T-cell (primary cell): ENCODE results near the gene SLC38A7. TPM values are rescaled to one million over a fixed set of nuclear protein-coding genes. Genes with fewer than 3 reads are reported as not detected.
"Not testable (repeated sequence)": the region's sequence is repeated elsewhere in the genome, so short reads cannot be mapped to it uniquely, and the experiment has no call there.

ENCODE experiments used
- ATAC-seq, 4 experiments: fragments of 200-7000 bp in 3 of 4; fragments of 150-1000 bp in 1 of 4; cut with Tn5 transposase; replicated peaks in 1 of 4; 1 replicate in 3 of 4; 2 replicates in 1 of 4; pipeline ENCODE4 v1.10.0; 2021; ENCODE audit warnings: moderate library complexity in 3 of 4, mild to moderate bottlenecking in 2 of 4, moderate number of reproducible peaks in 1 of 4
- CTCF ChIA-PET, 2 donors: fragments of 300-600 bp; sonication (Branson Sonifier 250); formaldehyde crosslinking; loops; one replicate each; lab custom pipeline; 2022; ENCODE audit warnings: antibody characterized with exemption in 2 of 2; lab: Charles Lee
- POLR2A ChIA-PET, 2 donors: fragments of 300-600 bp; sonication (Branson Sonifier 250); formaldehyde crosslinking; loops; one replicate each; lab custom pipeline; 2022; ENCODE audit warnings: antibody characterized with exemption in 2 of 2; lab: Charles Lee
- DNase-seq, 35 experiments: peaks; one replicate each; pipeline versions ENCODE4 v3.0.0 to v3.0.0-alpha.2; 2013 to 2023
- H3K27ac ChIP-seq: one replicate; pipeline ENCODE4 v1.5.1; 2013; ENCODE audit warnings: low read length
- H3K27me3 ChIP-seq, 2 experiments: replicated peaks in 1 of 2; 1 replicate in 1 of 2; 2 replicates in 1 of 2; pipeline versions ENCODE4 v1.6.1 to v1.7.0; 2013; ENCODE audit warnings: low read length in 1 of 2, mixed read lengths in 1 of 2; ENCODE audit not compliant: control insufficient read depth in 2 of 2, insufficient read depth in 2 of 2; ENCODE audit errors: extremely low read depth in 1 of 2
- H3K36me3 ChIP-seq, 2 donors: 1 replicate in 1 of 2; 2 replicates in 1 of 2; pipeline versions ENCODE4 v1.6.1 to v1.7.0; 2013; ENCODE audit warnings: low read length in 1 of 2; ENCODE audit not compliant: control insufficient read depth in 2 of 2, insufficient read depth in 1 of 2; ENCODE audit errors: extremely low read depth in 1 of 2
- H3K4me1 ChIP-seq, 2 experiments: 1 replicate in 1 of 2; 2 replicates in 1 of 2; pipeline versions ENCODE4 v1.6.1 to v1.7.0; 2013; ENCODE audit warnings: low read length in 2 of 2, mixed read lengths in 1 of 2; ENCODE audit not compliant: insufficient read depth in 2 of 2, control insufficient read depth in 1 of 2; ENCODE audit errors: extremely low read depth in 1 of 2
- H3K4me3 ChIP-seq, 2 donors: 1 replicate in 1 of 2; 2 replicates in 1 of 2; pipeline versions ENCODE4 v1.5.1 to v1.7.0; 2013; ENCODE audit warnings: mild to moderate bottlenecking in 2 of 2, low read length in 1 of 2, moderate library complexity in 1 of 2; ENCODE audit not compliant: control insufficient read depth in 1 of 2; ENCODE audit errors: extremely low read depth in 1 of 2
- H3K9me3 ChIP-seq: 2 replicates; pipeline ENCODE4 v1.7.0; 2013
- H3K27ac Mint-ChIP-seq, 2 donors: one replicate each; pipeline ENCODE4 v1.8.0; 2020 to 2021; ENCODE audit warnings: mild to moderate bottlenecking in 2 of 2, mixed read lengths in 2 of 2
- H3K27me3 Mint-ChIP-seq, 2 donors: one replicate each; pipeline ENCODE4 v1.8.0; 2021 to 2022; ENCODE audit warnings: mixed read lengths in 2 of 2
- H3K36me3 Mint-ChIP-seq: one replicate; pipeline ENCODE4 v1.8.0; 2021; ENCODE audit warnings: mixed read lengths
- H3K4me1 Mint-ChIP-seq, 3 donors: one replicate each; pipeline ENCODE4 v1.8.0; 2020 to 2022; ENCODE audit warnings: mixed read lengths in 3 of 3, mild to moderate bottlenecking in 1 of 3
- H3K4me3 Mint-ChIP-seq, 3 donors: one replicate each; pipeline ENCODE4 v1.8.0; 2020 to 2022; ENCODE audit warnings: mild to moderate bottlenecking in 3 of 3, mixed read lengths in 3 of 3, moderate library complexity in 3 of 3
- H3K9me3 Mint-ChIP-seq, 3 donors: one replicate each; pipeline ENCODE4 v1.8.0; 2020 to 2022; ENCODE audit warnings: mixed read lengths in 3 of 3
- WGBS: methylation state at CpG from one replicate; pipeline ENCODE4 v1.1.5; 2013; ENCODE audit warnings: missing lambda C conversion rate; ENCODE audit not compliant: insufficient coverage; 5-methylcytosine and 5-hydroxymethylcytosine counted together
- total RNA-seq, 35 experiments: library from RNA in 6 of 35; stranded (reverse) in 6 of 35; fragments of 120-200 nt in 1 of 35; gene quantifications; one replicate each; pipeline versions ENCODE4 v1.2.1 to v1.2.4 and lab custom pipeline; 2013 to 2026

Gene SLC38A7
- total RNA-seq, 5 donors from 2014 or later (not counting 1 experiment from before 2014, with no cell fraction given): 7.7 to 15.5 (median 13.4) TPM

DNA sequence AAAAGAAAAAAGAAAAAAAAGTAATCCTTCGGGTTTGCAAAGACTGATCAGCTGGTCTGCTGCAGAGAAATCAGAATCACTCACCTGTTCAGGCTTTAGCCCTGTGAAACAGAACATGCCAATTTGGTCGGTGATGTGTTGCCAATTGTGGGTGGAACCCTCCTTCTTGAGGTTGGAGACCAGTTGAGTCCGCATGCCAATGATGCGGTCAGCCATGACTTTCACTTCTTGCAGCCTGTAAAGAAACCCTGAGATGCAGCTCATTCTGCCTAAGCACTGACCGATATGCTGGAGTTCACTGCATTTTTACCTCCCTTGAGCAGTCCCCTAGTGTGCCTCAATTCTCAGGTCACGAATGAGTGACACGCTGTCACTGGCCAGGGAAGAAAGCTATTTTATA is 24.8 kb upstream of the SLC38A7 start:
- Histone ChIP-seq H3K9me3 (no peaks in the 10 kb centered on the region), H3K4me3 (no peak overlapping the region), H3K4me1 (no peaks in the 10 kb centered on the region), H3K27me3 (no peaks in the 10 kb centered on the region), H3K27ac (no peak overlapping the region), H3K36me3 (peaks cover 10 to 36% of the 10 kb centered on the region in 2 donors)
- no peaks in the 10 kb centered on the region for H3K4me1 Mint-ChIP-seq
- no peaks in the 10 kb centered on the region for H3K27me3 Mint-ChIP-seq
- H3K36me3 Mint-ChIP-seq: peaks cover 54% of the 10 kb centered on the region
- ChIA-PET POLR2A (no interaction called here), CTCF (no interaction called here)
- H3K4me3 Mint-ChIP-seq: no peak overlapping the region
- no peak for DNase-seq
- 96% methylated on average over 3 of the region's 7 CpGs for WGBS
- no peak for ATAC-seq
- no peak overlapping the region for H3K27ac Mint-ChIP-seq
- H3K9me3 Mint-ChIP-seq: no peaks in the 10 kb centered on the region

GRCh38 chr16:58699151-58699550 is 14.6 kb upstream of the SLC38A7 start:
- H3K4me3 ChIP-seq: no peak overlapping the region
- H3K9me3 Mint-ChIP-seq: no peaks in the 10 kb centered on the region
- peak overlapping the region in 1 of 2 donors; percentile 1 for H3K27ac Mint-ChIP-seq
- H3K27me3 ChIP-seq: no peaks in the 10 kb centered on the region
- 29% methylated on average over 1 of the region's 4 CpGs for WGBS
- ATAC-seq (no peak), DNase-seq (no peak)
- H3K9me3 ChIP-seq: no peaks in the 10 kb centered on the region
- H3K4me1 ChIP-seq: no peaks in the 10 kb centered on the region
- H3K4me3 Mint-ChIP-seq: peak overlapping the region in 1 of 3 donors; percentile 39
- CTCF ChIA-PET: no interaction called here
- H3K4me1 Mint-ChIP-seq: peaks cover 4 to 6% (median 4%) of the 10 kb centered on the region in 3 donors
- H3K36me3 Mint-ChIP-seq: peaks cover under 1% of the 10 kb centered on the region
- H3K27ac ChIP-seq: no peak overlapping the region
- no peaks in the 10 kb centered on the region for H3K27me3 Mint-ChIP-seq
- H3K36me3 ChIP-seq: no peaks in the 10 kb centered on the region
- POLR2A ChIA-PET: interaction anchor here in 1 of 2 donors (0.6 kb wide), 1 partner anchor 14 kb away, joined by 3 read pairs; no protein-coding TSS in a partner anchor

DNA sequence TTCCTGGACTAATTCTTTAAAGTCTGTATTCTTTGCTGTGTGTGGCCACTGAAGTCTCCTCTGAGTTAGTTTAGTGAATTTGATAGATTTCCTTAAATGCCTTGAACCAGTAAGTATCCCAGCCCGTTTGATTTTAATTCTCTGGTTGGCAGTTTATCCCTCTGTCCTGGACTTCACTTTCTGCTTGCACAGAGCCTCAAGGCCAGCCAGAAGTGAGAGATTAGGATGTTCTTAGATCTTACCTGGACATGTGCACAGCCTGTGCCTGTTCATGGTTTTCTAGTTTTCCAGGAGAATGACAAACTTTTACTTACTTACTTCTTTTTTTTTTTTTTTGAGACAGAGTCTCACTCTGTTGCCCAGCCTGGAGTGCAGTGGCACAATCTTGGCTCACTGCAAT is 10.8 kb upstream of the SLC38A7 start:
- no peak overlapping the region for H3K4me3 Mint-ChIP-seq
- H3K4me1 Mint-ChIP-seq: peaks cover 4 to 6% (median 4%) of the 10 kb centered on the region in 3 donors
- no peaks in the 10 kb centered on the region for H3K27me3 Mint-ChIP-seq
- no peaks in the 10 kb centered on the region for H3K36me3 ChIP-seq
- peaks cover 6% of the 10 kb centered on the region for H3K36me3 Mint-ChIP-seq
- H3K27me3 ChIP-seq: no peaks in the 10 kb centered on the region
- no peak overlapping the region for H3K4me3 ChIP-seq
- H3K9me3 ChIP-seq: no peaks in the 10 kb centered on the region
- ATAC-seq (no peak), DNase-seq (no peak)
- H3K27ac Mint-ChIP-seq: no peak overlapping the region
- ChIA-PET POLR2A (no interaction called here), CTCF (no interaction called here)
- H3K4me1 ChIP-seq: no peaks in the 10 kb centered on the region
- H3K9me3 Mint-ChIP-seq: peaks cover 2 to 8% (median 4%) of the 10 kb centered on the region in 3 donors
- H3K27ac ChIP-seq: no peak overlapping the region
- WGBS: no CpG with 5 or more reads among the region's 1 CpG

- Mint-ChIP-seq H3K9me3 (peaks cover 2 to 8% (median 4%) of the 10 kb centered on the region in 3 donors), H3K36me3 (peaks cover 6% of the 10 kb centered on the region), H3K27me3 (no peaks in the 10 kb centered on the region), H3K27ac (no peak overlapping the region), H3K4me1 (no peaks in the 10 kb centered on the region), H3K4me3 (no peak overlapping the region)
- Histone ChIP-seq H3K9me3 (no peaks in the 10 kb centered on the region), H3K27ac (no peak overlapping the region), H3K4me3 (no peak overlapping the region), H3K27me3 (peaks cover 0 to 3% of the 10 kb centered on the region in 2 experiments), H3K4me1 (no peaks in the 10 kb centered on the region), H3K36me3 (no peaks in the 10 kb centered on the region)
- ATAC-seq (no peak), DNase-seq (no peak)
- whole genome bisulfite sequencing: no CpG with 5 or more reads among the region's 1 CpG
- ChIA-PET CTCF (no interaction called here), POLR2A (no interaction called here)
These were observed 7.9 kb upstream of the SLC38A7 start for GRCh38 chr16:58692450-58692849.

- CTCF ChIA-PET: interaction anchor here in 1 of 2 donors (0.7 kb wide), 1 partner anchor 69 kb away, joined by 3 read pairs; no protein-coding TSS in a partner anchor
- H3K36me3 ChIP-seq, ATAC-seq, H3K27ac Mint-ChIP-seq, H3K27me3 ChIP-seq, H3K27ac ChIP-seq, DNase-seq, H3K4me3 ChIP-seq, POLR2A ChIA-PET, H3K9me3 ChIP-seq, H3K27me3 Mint-ChIP-seq, H3K9me3 Mint-ChIP-seq, H3K36me3 Mint-ChIP-seq: not testable (repeated sequence)
- peaks cover 5 to 22% of the 10 kb centered on the region in 2 experiments for H3K4me1 ChIP-seq
- Mint-ChIP-seq H3K4me1 (peaks cover 13 to 21% (median 19%) of the 10 kb centered on the region in 3 donors), H3K4me3 (peak overlapping the region in 1 of 3 donors; percentile 5)
- no CpG with 5 or more reads among the region's 8 CpGs for WGBS
These were observed 2.6 kb upstream of the SLC38A7 start for GRCh38 chr16:58686985-58687706.

GRCh38 chr16:58685084-58685449 is 497 bp upstream of the SLC38A7 start:
- H3K4me3 Mint-ChIP-seq: peak overlapping the region; percentile 85 to 92 (median 91)
- Histone ChIP-seq H3K27me3 (peaks cover 0 to 2% of the 10 kb centered on the region in 2 experiments), H3K27ac (no peak overlapping the region), H3K4me3 (peak overlapping the region; percentile 81 to 86), H3K9me3 (no peaks in the 10 kb centered on the region), H3K4me1 (peaks cover 5 to 22% of the 10 kb centered on the region in 2 experiments), H3K36me3 (no peaks in the 10 kb centered on the region)
- H3K27me3 Mint-ChIP-seq: no peaks in the 10 kb centered on the region
- peaks cover 4% of the 10 kb centered on the region for H3K36me3 Mint-ChIP-seq
- H3K27ac Mint-ChIP-seq: peak overlapping the region; percentile 49 to 79
- no peak for DNase-seq
- peaks cover 13 to 21% (median 19%) of the 10 kb centered on the region in 3 donors for H3K4me1 Mint-ChIP-seq
- 94% methylated on average over 4 of the region's 6 CpGs for WGBS
- ATAC-seq: no peak
- H3K9me3 Mint-ChIP-seq: no peaks in the 10 kb centered on the region
- ChIA-PET POLR2A (no interaction called here), CTCF (interaction anchor here in 1 of 2 donors (0.6 to 0.9 kb wide), 2 partner anchors 71 to 556 kb away, joined by 3 read pairs; partner anchors contain the start of gene CFAP20)
